Testis (tissue), 2 donors: Measurements from ENCODE around the gene AK9.

Source experiments
- POLR2A ChIP-seq: fragments of 450-650 bp; IDR thresholded peaks from one replicate; pipeline ENCODE4 v1.6.1; 2017; ENCODE audit warnings: antibody characterized with exemption, mild to moderate bottlenecking, moderate library complexity
- TF ChIP-seq, protein P1 (sequence below), 3 experiments: fragments of 450-650 bp in 2 of 3; fragments of 200-600 bp in 1 of 3; sonication (generic) in 1 of 3; IDR thresholded peaks; one replicate each; pipeline ENCODE4 v1.5.1; 2016 to 2019; ENCODE audit warnings: antibody characterized with exemption in 3 of 3, mild to moderate bottlenecking in 2 of 3, moderate library complexity in 1 of 3

- TF ChIP-seq, protein P1, sequence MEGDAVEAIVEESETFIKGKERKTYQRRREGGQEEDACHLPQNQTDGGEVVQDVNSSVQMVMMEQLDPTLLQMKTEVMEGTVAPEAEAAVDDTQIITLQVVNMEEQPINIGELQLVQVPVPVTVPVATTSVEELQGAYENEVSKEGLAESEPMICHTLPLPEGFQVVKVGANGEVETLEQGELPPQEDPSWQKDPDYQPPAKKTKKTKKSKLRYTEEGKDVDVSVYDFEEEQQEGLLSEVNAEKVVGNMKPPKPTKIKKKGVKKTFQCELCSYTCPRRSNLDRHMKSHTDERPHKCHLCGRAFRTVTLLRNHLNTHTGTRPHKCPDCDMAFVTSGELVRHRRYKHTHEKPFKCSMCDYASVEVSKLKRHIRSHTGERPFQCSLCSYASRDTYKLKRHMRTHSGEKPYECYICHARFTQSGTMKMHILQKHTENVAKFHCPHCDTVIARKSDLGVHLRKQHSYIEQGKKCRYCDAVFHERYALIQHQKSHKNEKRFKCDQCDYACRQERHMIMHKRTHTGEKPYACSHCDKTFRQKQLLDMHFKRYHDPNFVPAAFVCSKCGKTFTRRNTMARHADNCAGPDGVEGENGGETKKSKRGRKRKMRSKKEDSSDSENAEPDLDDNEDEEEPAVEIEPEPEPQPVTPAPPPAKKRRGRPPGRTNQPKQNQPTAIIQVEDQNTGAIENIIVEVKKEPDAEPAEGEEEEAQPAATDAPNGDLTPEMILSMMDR (IDR thresholded peaks at IDR 0.05), result no peak
- TF ChIP-seq POLR2A, result no peak
Measured at GRCh38 chr6:109738667-109739066, 47.7 kb upstream of the AK9 start.
